ENCODE measurements around the gene RABGAP1L. TPM values are rescaled to one million over a fixed set of nuclear protein-coding genes. Genes with fewer than 3 reads are reported as not detected.
A peak's percentile ranks its signal among the peaks of the same experiment; 100 is the strongest.

Gene RABGAP1L
- total and polyA plus RNA-seq, 11 donors: 18.6 to 195 (median 98.4) TPM

GRCh38 chr1:174364996-174365736 lies 205.8 kb downstream of the RABGAP1L start:
- Histone ChIP-seq H3K9me3 (peaks cover 0 to 8% (median 0%) of the 10 kb centered on the region in 12 donors), H3K4me3 (no peak overlapping the region), H3K4me1 (peaks cover 0 to 7% (median 0%) of the 10 kb centered on the region in 12 donors), H3K36me3 (no peaks in the 10 kb centered on the region), H3K27ac (no peak overlapping the region), H3K27me3 (no peaks in the 10 kb centered on the region)
- intact Hi-C loops (cut with DNase I): no loop called here
- no peak for DNase-seq
- TF ChIP-seq POLR2A (IDR thresholded peaks at IDR 0.05) (no peak), CTCF (IDR thresholded peaks at IDR 0.05) (no peak)
- no peak for ATAC-seq
- 91 to 95% (median 93%) methylated on average over 8 of the region's 8 CpGs for WGBS, 4 donors

- peaks cover 0 to 4% (median 0%) of the 10 kb centered on the region in 12 donors for H3K4me1 ChIP-seq
- no peaks in the 10 kb centered on the region for H3K36me3 ChIP-seq
- intact Hi-C loops (cut with DNase I): no loop called here
- no peak overlapping the region for H3K27ac ChIP-seq
- no peak overlapping the region for H3K4me3 ChIP-seq
- TF ChIP-seq CTCF (IDR thresholded peaks at IDR 0.05) (no peak), POLR2A (IDR thresholded peaks at IDR 0.05) (no peak)
- DNase-seq (no peak), ATAC-seq (no peak)
- 61 to 73% (median 67%) methylated on average over 3 of the region's 3 CpGs for WGBS, 4 donors
- H3K27me3 ChIP-seq: no peaks in the 10 kb centered on the region
- H3K9me3 ChIP-seq: peaks cover 0 to 8% (median 0%) of the 10 kb centered on the region in 12 donors
Measured at GRCh38 chr1:174366946-174367345, 207.6 kb downstream of the RABGAP1L start.

- no peaks in the 10 kb centered on the region for H3K27me3 ChIP-seq
- peaks cover 0 to 4% (median 0%) of the 10 kb centered on the region in 12 donors for H3K4me1 ChIP-seq
- no peak for TF ChIP-seq CTCF (IDR thresholded peaks at IDR 0.05)
- TF ChIP-seq POLR2A (IDR thresholded peaks at IDR 0.05): no peak
- H3K27ac ChIP-seq: no peak overlapping the region
- DNase-seq (peak; percentile 15 to 71 (median 54)), ATAC-seq (peak; percentile 44 to 72 (median 70))
- peaks cover 0 to 3% (median 0%) of the 10 kb centered on the region in 12 donors for H3K9me3 ChIP-seq
- H3K36me3 ChIP-seq: no peaks in the 10 kb centered on the region
- intact Hi-C loops (cut with DNase I): no loop called here
- no peak overlapping the region for H3K4me3 ChIP-seq
- 61 to 89% (median 81%) methylated on average over 5 of the region's 5 CpGs for WGBS, 4 donors
Measured at GRCh38 chr1:174367892-174368291, 208.6 kb downstream of the RABGAP1L start.

GRCh38 chr1:174376030-174376429 lies 216.7 kb downstream of the RABGAP1L start:
- WGBS, 4 donors: 91 to 96% (median 94%) methylated on average over 2 of the region's 2 CpGs
- Histone ChIP-seq H3K9me3 (no peaks in the 10 kb centered on the region), H3K4me1 (no peaks in the 10 kb centered on the region), H3K4me3 (no peak overlapping the region), H3K36me3 (peaks cover 0 to 9% (median 0%) of the 10 kb centered on the region in 9 donors), H3K27ac (no peak overlapping the region), H3K27me3 (no peaks in the 10 kb centered on the region)
- intact Hi-C loops (cut with DNase I): no loop called here
- DNase-seq (no peak), ATAC-seq (no peak)
- no peak for TF ChIP-seq CTCF (IDR thresholded peaks at IDR 0.05)
- TF ChIP-seq POLR2A (IDR thresholded peaks at IDR 0.05): no peak
